ENCODE measurements around the gene MARK3.

GRCh38 chr14:103385929-103386712, 906 bp downstream of the MARK3 start:
- TF ChIP-seq CTCF (IDR thresholded peaks at IDR 0.05; ENCODE audit: borderline replicate concordance, extremely low read depth, low read length, poor library complexity, severe bottlenecking) (no peak), EZH2 (IDR thresholded peaks at IDR 0.05; ENCODE audit: borderline replicate concordance, low read depth, low read length, severe bottlenecking) (no peak)

Measured in DND-41 (cell line).